GM21576 (cell line): ENCODE results near the gene LRPPRC.

Source experiments
- ATAC-seq: cut with Tn5 transposase; IDR thresholded peaks from one replicate; pipeline ENCODE4 v1.9.1; 2021; ENCODE audit warnings: mild to moderate bottlenecking, moderate library complexity; ENCODE audit not compliant: unreplicated experiment

The LRPPRC gene

DNA sequence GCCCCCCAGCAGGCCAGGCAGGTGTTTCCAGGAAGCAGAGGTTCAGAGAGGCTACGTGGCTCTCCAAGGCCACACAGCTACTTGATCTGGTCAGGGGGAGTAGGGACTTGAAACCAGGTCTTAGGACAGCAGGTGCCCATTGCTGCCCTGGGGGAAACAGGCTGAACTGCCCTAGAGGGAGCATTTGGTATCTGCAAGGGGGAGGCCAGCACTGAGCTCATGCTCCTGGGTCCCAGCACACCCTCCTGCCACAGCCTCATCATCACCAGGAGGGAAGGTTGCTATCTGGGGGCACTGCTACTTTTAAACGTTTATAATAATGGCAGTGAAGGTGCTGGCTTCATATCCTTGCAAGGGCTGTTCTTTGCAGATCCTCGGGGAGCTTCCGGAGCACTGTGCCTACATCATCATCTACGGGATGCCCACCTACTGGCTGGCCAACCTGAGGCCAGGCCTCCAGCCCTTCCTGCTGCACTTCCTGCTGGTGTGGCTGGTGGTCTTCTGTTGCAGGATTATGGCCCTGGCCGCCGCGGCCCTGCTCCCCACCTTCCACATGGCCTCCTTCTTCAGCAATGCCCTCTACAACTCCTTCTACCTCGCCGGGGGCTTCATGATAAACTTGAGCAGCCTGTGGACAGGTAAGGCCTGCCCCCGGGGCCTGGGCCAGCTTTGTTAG lies 120.9 kb downstream of the LRPPRC start:
- ATAC-seq = no peak

DNA sequence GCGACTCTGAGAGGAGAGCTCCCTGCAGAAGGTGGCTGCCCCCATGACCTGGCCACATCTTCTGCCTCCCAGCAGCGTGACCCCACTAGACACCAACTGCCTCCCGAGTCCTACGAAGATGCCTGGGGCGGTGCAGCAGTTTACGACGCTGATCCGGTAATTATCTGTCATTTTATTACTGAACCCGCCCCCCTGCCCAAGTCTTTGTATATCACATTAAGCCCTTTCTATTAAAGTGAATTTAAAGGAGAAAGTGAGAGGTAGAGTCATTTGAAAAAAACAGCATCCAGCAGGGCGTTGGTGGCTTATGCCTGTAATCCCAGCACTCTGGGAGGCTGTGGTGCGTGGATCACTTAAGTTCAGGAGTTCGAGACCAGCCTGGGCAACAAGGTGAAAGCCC lies 123.6 kb downstream of the LRPPRC start:
- ATAC-seq = no peak

DNA sequence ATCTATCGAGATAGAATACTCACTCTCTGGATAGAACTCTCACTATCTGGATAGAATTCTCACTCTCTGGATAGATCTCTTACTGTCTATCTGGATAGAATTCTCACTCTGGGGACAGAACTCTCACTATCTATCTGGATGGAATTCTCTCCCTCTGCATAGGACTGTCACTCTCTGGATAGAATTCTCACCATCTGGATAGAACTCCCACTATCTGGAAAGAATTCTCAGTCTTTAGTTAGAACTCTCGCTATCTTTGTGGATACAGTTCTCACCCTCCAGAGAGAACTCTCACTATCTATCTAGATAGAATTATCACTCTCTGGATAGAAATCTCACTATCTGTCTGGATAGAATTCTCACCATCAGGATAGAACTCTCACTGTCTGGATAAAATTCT lies 140.5 kb downstream of the LRPPRC start:
- ATAC-seq = no peak

DNA sequence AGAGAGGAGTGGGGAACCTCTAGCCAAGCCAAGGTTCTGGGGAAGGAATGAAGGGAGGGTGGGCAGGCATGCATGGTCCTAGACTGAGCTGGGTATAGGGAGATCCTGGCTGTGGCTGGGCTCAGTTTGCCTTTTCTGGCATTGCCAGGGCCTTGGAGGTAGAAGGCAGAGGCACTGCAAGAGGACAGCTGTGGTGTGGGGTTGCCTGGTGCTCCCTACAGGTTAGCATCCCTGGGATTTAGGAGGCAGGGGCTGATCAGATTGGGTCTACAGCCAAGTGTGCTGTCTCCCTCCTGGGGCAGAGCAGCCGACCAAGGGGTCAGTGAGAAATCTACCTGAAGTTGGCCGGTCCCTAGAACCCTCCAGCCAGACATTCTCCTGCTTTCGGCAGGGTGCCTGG lies 141.1 kb downstream of the LRPPRC start:
- no peak for ATAC-seq

DNA sequence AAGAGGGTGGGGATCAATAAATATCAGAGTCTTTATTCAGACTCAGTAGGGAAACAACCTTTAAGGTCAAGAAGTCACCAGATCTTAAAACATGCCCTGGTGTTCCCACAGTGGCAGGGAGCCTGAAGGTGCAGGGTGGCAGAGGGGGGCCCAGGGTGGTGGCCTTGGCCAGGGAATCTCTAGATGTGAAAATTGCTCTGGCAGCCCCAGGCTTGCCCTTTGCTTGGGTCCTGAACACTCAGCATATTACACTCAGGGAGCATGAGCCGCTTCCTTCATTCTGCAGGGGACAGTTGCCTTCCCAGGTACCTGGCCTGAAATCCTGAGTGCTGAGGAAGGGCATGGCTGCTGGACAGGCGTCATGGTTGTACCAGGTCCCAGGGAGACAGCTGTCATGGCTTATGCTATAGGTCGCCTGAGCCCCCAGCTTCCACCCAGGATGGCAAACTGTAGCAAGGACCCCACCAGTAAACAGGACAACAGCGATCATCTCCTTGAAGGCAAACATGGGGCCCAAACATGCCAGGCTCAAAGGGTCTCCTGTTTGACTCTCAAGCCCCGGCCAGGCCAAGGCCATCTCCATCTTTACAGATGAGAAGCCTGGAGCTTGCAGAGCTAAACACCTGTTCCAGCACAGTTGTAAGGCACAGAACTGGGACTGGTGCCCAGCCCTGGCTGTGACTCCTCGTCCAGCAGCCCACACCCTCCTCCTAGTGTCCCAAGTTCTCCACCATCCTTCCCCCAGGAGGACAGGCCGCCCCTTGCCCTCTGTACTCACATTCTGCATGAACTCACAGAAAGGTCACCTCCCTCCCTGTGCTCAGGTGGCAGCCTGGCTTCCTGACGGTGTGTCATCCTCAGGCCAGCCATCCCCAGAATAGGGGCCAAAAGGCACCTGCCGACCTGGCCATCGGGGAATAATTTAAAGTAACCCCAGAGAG lies 142.4 kb downstream of the LRPPRC start:
- no peak for ATAC-seq

DNA sequence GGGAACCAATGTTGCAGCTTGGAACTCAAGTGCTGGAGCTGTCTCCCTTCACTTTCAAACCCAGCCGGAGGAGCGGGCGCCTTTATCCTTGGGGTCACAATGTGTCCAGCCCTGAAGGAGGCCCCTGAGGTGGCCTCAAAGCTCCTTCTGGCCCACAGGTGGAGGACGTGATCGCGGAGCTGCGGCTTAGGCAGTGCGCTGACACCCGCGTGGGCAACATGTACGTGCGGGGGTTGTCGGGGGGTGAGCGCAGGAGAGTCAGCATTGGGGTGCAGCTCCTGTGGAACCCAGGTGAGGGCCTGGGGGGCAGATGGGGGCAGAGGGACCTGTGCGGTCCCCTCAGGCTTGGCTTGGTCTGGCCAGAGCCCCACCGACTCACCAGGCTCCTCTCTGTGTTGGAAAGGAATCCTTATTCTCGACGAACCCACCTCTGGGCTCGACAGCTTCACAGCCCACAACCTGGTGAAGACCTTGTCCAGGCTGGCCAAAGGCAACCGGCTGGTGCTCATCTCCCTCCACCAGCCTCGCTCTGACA lies 143.5 kb downstream of the LRPPRC start:
- ATAC-seq = no peak

DNA sequence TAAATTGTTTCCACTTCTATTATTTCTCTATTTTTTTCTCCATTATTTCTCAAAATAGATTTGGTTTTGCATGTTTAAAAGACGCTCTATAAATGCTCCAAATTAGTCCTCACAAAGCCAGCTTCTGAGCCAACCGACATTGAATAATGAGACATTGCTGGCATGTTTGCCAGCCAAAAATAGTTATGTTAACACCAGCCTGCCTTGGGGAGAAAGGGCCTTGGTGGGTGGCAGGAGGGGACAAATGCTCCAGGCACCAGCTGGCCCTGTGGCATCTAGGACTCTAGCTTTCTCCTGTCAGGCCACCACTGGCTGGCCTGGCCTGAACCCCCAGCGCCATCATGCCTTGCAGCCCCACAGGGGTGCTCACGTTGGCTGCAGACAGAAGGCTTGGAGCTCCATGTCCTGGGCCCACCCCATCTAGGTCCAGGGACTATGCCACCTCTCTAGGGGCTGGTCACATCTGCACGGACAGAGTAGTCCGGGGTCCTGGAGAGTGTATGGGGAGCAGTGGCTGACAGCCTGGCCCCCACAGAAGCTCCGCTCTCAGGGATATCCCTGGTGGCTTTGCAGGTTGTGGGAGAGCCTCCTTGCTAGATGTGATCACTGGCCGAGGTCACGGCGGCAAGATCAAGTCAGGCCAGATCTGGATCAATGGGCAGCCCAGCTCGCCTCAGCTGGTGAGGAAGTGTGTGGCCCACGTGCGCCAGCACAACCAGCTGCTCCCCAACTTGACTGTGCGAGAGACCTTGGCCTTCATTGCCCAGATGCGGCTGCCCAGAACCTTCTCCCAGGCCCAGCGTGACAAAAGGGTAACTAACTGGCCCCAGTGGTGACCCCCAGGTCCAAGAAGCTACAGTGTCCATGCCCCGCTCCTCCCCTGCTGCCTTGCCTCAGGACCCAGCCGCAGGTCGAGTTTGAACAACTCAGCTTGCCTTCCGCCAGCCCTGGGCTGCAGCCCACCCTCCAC lies 144.5 kb downstream of the LRPPRC start:
- ATAC-seq = no peak

DNA sequence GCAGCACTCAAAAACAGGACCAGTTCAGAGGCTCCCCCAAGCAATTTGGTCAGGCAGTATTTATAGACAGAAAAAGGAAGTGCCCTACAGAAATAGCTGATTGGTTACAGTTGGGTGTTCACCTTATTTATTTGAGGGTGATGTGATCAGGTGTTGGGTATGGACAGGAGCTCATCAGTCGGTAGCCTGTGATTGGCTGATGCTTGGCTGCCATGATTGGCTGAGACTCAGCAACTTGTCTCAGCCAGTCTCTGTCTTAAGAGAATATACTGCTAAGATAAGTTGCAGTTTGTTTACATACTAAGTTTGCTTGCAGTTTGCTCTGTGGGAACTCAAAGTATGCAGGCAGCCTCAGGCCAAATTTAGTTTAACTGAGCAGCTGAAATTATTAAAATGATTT lies 147.6 kb downstream of the LRPPRC start:
- no peak for ATAC-seq

DNA sequence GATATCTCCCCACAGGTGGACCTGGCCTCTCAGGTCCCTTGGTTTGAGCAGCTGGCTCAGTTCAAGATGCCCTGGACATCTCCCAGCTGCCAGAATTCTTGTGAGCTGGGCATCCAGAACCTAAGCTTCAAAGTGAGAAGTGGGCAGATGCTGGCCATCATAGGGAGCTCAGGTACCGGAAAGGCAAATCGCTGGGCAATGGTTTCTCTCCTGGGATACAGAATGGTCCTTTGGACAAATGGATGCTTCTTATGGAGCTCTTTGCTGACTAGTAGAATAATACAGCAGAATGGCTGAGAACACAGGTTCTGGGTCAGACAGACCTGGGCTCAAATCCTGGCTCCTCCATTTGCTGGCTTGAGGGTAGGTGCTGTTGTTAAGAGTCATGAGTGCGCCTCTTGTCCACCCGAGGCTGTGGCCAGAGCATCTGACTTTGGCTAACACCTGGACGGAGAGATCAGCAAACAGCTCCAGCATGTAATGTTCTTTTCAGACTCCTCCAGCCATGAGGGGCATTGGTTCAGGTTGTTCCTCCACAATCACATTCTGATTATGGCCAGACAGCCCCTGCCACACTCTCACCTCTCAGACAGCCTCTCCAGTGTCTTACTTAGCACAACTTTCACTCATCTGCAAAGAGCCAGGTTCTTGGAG lies 149.5 kb downstream of the LRPPRC start:
- no peak for ATAC-seq

DNA sequence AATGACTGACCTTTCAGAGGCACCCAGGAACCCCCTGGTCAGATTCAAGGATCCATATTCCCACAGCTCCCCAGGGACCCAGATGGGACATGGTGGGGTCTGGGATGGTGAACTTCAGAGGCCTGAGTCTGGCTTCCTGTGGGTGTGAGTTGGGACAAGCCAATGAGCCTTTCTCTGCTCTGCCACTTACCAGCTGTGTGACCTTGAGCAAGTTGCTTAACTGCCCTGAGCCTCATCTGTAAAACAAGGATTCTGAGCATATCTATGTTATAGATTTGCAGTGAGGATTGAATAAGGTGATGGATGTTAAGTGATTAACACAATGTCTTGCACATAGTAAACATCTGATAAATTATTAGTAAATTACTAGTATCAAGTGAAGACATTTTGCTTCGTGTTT lies 150.6 kb downstream of the LRPPRC start:
- ATAC-seq = no peak

DNA sequence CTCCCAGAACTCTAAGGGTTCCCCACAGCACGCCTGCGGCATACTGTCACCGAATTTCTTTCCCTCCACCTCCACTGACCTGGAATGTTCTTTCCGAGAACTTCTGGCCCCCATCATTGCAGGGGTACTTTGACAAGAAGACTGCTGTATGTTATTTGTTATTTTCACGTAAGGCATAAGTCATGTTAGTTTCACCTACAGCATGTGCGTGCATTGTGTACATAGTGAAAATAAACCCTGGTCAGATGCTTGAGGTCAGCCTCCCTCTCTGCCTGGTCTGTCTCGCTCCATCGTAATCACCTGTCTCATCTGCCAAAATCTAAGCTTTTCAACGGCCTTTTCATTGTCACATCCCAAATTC lies 152.9 kb downstream of the LRPPRC start:
- ATAC-seq = no peak

DNA sequence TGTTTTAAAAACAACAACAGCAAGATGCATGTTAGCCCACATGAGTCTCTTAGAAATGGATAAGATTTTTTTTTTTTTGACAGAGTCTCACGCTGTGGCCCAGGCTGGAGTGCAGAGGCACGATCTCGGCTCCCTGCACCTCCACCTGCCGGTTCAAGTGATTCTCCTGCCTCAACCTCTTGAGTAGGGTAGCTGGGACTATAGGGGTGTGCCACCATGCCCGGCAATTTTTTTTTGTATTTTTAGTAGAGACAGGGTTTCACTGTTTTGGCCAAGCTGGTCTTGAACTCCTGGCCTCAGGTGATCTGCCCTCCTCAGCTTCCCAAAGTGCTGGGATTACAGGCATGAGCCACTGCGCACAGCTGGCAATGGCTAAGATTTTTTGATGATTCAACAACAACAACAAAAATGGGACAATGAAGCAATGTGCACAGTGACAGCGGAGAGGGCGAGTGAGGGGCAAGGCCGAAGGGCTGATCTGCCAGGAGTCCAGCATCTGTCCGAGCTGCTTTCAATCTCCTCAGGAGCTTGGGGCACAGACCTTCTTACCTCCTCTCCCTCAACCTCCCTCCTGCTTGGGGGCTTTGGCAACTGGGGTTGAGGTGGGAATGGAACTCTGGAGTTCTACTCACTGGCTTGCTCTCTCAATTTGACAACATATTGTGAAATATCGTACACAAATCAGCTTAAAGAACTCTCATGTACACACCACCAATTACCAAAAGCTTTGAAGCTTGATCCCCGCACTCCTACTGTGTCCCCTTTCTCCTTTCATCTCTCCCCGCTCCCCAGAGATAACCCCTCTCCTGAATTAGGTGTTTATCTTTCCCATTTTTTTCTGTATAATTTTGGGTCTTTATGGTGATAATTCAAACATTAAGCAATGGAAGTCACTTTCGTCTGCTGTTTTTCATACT lies 153.6 kb downstream of the LRPPRC start:
- no peak for ATAC-seq

DNA sequence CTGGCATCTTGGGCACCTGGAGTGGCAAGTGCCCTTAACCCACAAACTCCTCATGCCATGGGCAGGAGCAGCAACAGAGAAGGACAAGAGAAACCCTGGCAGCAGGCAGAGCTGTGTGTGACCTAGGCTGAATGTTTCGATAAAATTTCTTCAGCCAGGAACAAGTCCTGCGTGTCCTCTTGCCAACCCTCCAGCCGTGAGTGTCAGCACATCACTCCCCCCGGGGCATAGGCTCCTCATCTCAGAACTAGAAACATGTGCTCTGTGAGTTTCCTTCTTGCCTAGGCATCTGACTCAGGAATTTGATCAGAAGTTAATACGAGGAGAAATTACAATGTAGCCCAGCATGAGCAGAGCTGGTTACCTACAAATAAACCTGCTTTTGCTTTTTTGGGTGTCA lies 154.8 kb downstream of the LRPPRC start:
- no peak for ATAC-seq

DNA sequence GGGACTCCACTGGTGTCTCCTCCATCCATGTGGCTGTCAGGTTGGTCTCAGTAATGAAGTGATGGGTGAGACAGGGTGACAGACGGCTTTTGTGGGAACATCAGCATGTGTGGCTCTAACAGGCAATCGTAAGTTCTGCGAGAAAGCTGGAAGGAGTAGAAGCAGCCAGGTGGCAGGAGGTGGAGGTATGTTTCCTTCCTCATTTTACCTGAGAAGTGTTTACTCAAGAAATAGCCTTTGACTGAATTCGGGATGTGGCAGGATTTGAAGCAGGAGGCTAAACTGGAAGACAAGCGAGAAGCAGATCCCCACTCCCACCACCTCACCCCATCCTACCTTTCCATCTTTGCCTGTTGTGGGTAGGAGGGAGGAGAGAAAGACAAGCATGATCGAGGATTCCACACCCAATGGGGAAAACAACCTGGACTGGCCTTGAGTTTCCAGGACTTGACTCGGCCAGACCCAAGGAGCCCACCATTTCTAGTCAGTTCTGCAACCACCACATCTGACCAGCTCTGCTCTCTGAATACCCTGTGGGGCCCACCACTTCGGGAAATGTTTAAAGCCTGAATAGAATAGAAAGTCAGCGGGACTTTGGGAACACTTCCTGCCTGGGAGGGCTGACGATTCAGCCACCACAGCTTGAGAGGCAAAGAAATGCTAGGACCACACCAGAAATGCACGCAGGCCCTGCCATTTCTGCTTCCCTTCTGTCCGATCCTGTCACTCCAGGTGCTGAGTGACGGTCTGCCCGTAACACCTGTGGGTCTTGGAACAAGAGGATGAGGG lies 155.8 kb downstream of the LRPPRC start:
- ATAC-seq = no peak

DNA sequence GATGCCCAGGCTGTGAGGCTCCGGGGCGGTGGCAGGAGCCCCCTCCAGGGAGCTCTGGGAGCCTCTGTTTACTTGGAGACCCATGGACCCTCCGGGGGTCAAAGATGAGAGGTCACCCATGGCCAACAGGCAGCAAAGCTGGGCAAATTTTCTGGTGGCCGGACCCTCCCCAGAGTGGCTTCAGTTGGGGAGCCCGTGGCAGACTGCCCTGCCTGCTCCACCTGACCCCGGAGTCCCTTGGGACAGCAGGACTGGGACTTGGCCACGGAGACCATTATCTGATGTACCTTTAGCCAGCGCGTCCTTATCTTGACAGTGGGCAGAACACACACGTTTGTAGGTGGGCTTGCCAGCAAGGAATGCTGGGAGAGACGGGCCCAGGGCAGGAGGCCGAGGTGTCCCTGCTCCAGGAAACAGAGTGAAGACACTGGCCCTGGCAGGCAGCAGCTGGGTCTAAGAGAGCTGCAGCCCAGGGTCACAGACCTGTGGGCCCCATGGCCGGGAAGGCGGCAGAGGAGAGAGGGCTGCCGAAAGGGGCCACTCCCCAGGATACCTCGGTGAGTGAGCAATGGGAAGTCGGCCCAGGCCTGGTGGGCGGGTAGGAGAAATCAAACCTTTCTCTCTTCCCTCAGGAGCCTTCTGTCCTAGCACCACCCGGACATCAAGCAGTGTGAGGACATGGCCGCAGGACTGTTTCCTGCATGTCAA lies 157.1 kb downstream of the LRPPRC start, which contains the start of the genes ABCG5 and ABCG8:
Gene ABCG5 (minus strand): TSS at position 280 of the 708 bp plus-strand sequence. CDS start 160 bp downstream, at position 120.
Gene ABCG8 (plus strand): TSS at position 412 of the 708 bp plus-strand sequence. CDS start 83 bp downstream, at position 495.
- ATAC-seq = no peak

DNA sequence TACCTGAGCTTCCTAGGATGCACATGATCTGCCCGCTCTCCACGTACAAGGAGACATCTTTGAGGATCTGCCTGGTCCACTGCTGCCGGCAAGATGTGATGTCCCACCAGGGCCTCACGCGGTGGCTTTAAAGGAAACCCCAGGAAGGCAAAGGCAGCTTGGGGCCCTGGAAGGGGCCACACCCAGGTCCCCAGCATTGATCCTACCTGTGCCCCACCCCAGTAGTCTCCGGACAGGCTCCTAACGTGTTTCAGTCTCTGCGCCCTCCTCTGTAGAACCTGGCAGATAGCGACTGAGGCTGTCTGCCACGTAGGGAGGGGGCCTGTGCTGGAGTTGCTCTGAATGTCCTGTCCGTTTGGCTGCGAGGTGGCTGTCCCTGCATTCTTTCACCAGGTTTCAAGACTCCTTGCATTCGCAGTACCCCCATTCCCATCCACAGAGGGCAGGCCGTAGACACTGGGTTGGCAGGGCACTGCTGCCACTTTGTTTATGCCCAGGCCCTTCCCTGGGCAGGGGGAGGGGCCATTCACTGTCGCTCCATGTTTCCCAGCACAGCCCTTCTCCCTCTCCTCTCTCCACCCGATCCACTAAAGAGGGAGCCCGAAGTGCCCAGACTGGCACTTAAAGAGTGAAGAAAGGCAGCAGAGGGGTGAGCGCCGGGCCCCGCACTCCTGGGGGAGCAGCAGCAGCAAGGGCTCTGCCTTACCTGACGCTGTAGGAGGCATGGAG lies 157.8 kb downstream of the LRPPRC start:
- ATAC-seq = no peak

DNA sequence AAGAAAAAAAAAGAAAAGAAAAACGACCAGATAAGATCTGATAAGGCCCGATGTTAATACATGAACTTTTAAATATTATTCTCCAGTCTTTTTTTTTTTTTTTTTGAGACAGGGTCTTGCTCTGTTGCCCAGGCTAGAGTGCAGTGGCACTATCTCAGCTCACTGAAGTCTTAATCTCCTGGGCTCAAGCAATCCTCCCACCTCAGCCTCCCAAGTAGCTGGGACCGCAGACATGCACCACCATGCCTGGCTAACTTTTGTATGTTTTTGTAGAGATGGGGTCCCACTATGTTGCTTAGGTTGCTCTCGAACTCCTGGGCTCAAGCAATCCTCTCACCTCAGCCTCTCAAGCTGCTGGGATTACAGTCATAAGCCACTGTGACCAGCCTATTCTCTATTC lies 158.8 kb downstream of the LRPPRC start:
- no peak for ATAC-seq
